Measurements from ENCODE around the gene FAN1.

DNA sequence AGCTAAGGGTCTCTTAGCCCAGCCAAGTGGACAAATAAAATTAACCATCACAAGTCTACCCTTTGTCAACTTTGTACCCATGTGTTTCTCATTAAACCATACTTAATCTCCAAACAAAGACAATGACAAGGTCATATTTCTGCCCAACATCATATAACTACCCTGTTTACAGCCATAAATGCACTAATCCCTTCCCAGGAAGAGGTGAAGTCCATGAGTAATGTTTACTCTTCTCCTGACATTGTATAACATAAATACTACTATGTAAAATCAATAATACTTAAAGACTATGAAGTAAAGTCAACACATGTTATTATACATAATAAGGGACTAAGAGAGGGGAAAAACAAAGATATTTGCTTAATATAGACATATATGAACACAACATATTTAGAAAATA, 38.5 kb upstream of the FAN1 start:
- TF ChIP-seq, protein P1, sequence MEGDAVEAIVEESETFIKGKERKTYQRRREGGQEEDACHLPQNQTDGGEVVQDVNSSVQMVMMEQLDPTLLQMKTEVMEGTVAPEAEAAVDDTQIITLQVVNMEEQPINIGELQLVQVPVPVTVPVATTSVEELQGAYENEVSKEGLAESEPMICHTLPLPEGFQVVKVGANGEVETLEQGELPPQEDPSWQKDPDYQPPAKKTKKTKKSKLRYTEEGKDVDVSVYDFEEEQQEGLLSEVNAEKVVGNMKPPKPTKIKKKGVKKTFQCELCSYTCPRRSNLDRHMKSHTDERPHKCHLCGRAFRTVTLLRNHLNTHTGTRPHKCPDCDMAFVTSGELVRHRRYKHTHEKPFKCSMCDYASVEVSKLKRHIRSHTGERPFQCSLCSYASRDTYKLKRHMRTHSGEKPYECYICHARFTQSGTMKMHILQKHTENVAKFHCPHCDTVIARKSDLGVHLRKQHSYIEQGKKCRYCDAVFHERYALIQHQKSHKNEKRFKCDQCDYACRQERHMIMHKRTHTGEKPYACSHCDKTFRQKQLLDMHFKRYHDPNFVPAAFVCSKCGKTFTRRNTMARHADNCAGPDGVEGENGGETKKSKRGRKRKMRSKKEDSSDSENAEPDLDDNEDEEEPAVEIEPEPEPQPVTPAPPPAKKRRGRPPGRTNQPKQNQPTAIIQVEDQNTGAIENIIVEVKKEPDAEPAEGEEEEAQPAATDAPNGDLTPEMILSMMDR (IDR thresholded peaks at IDR 0.05) = no peak
- TF ChIP-seq POLR2A (IDR thresholded peaks at IDR 0.05) (no peak), POLR2AphosphoS5 (IDR thresholded peaks at IDR 0.05) (no peak)
